Sigmoid colon (tissue), 7 donors: ENCODE results near the gene WDR93. TPM values are rescaled to one million over a fixed set of nuclear protein-coding genes. Genes with fewer than 3 reads are reported as not detected.

Source experiments
- DNase-seq: peaks from one replicate; pipeline ENCODE4 v3.0.0-alpha.2; 2019
- H3K27ac ChIP-seq, 4 donors: fragments of 200-600 bp; sonication (generic); one replicate each; pipeline ENCODE4 v1.5.1; 2016 to 2019; ENCODE audit warnings: mild to moderate bottlenecking in 1 of 4
- H3K27me3 ChIP-seq, 3 donors: fragments of 200-600 bp; sonication (generic); one replicate each; pipeline ENCODE4 v1.5.1; 2019; ENCODE audit warnings: mild to moderate bottlenecking in 1 of 3
- H3K36me3 ChIP-seq, 4 donors: fragments of 200-600 bp; sonication (generic); one replicate each; pipeline ENCODE4 v1.5.1; 2016 to 2019
- H3K4me1 ChIP-seq, 4 donors: fragments of 200-600 bp; sonication (generic); one replicate each; pipeline ENCODE4 v1.5.1; 2017 to 2019
- H3K4me3 ChIP-seq, 4 donors: fragments of 200-600 bp; sonication (generic); one replicate each; pipeline ENCODE4 v1.5.1; 2017 to 2019; ENCODE audit warnings: mild to moderate bottlenecking in 2 of 4, moderate library complexity in 1 of 4
- H3K9me3 ChIP-seq, 4 donors: fragments of 200-600 bp in 3 of 4; sonication (generic) in 3 of 4; one replicate each; pipeline versions ENCODE4 v1.5.1 to v1.6.1; 2013 to 2019
- CTCF ChIP-seq, 4 experiments: fragments of 450-650 bp in 3 of 4; fragments of 200-600 bp in 1 of 4; IDR thresholded peaks; one replicate each; pipeline ENCODE4 v1.5.1; 2016 to 2019; ENCODE audit warnings: antibody characterized with exemption in 4 of 4, mild to moderate bottlenecking in 3 of 4, moderate library complexity in 2 of 4
- EP300 ChIP-seq, 4 donors: sonication (generic); formaldehyde crosslinking; IDR thresholded peaks; one replicate each; pipeline ENCODE4 v1.6.1; 2017; ENCODE audit warnings: antibody characterized with exemption in 4 of 4
- POLR2A ChIP-seq, 2 donors: fragments of 450-650 bp; IDR thresholded peaks; one replicate each; pipeline ENCODE4 v1.6.1; 2016; ENCODE audit warnings: antibody characterized with exemption in 2 of 2, mild to moderate bottlenecking in 2 of 2, moderate library complexity in 2 of 2
- POLR2AphosphoS5 ChIP-seq, 4 donors: sonication (generic); formaldehyde crosslinking; IDR thresholded peaks; one replicate each; pipeline ENCODE4 v1.6.1; 2017; ENCODE audit warnings: antibody characterized with exemption in 4 of 4
- WGBS, 2 donors: extraction: QIAGEN DNeasy Blood & Tissue Kit; methylation state at CpG; one replicate each; pipeline ENCODE4 v1.1.7; 2013; 5-methylcytosine and 5-hydroxymethylcytosine counted together
- intact Hi-C: fragments of 100-400 bp; cut with DNase I; formaldehyde crosslinking; loops from one replicate; pipeline ENCODE4 v1.15.1; 2023
- polyA plus RNA-seq, 3 donors: library from polyadenylated mRNA; stranded (reverse); fragments of 200-250 nt; gene quantifications; one replicate each; pipeline ENCODE4 v1.2.3, GENCODE V29; 2013
- total RNA-seq, 4 donors: library from RNA; depleted of rRNA; stranded (reverse); fragments of >200 nt; gene quantifications; one replicate each; pipeline ENCODE4 v1.1.0, GENCODE V29; 2016
- donor health status: healthy with polysubstance abuse.
- donor health status: Bipolar disorder and iron deficiency.
- donor health status: healthy.

Gene WDR93
- total and polyA plus RNA-seq, 7 donors, result 0.04 to 1.1 TPM; not detected in 5

GRCh38 chr15:89755701-89756100, 65.1 kb downstream of the WDR93 start:
- TF ChIP-seq EP300 (IDR thresholded peaks at IDR 0.05) (no peak), CTCF (IDR thresholded peaks at IDR 0.05) (no peak), POLR2AphosphoS5 (IDR thresholded peaks at IDR 0.05) (no peak), POLR2A (IDR thresholded peaks at IDR 0.05) (no peak)
- intact Hi-C loops, result no loop called here
- WGBS, 2 donors, result 93 to 94% methylated on average over 4 of the region's 4 CpGs
- no peaks in the 10 kb centered on the region for H3K36me3 ChIP-seq
- no peak overlapping the region for H3K4me3 ChIP-seq
- H3K27me3 ChIP-seq, result no peaks in the 10 kb centered on the region
- peaks cover 0 to 10% (median 7%) of the 10 kb centered on the region in 4 donors for H3K4me1 ChIP-seq
- no peak for DNase-seq
- no peak overlapping the region for H3K27ac ChIP-seq
- no peaks in the 10 kb centered on the region for H3K9me3 ChIP-seq

GRCh38 chr15:89756897-89757296, 66.3 kb downstream of the WDR93 start:
- 45 to 69% methylated on average over 7 of the region's 7 CpGs for WGBS, 2 donors
- Histone ChIP-seq H3K27me3 (no peaks in the 10 kb centered on the region), H3K36me3 (no peaks in the 10 kb centered on the region), H3K27ac (no peak overlapping the region), H3K9me3 (no peaks in the 10 kb centered on the region), H3K4me1 (peaks cover 0 to 14% (median 7%) of the 10 kb centered on the region in 4 donors), H3K4me3 (no peak overlapping the region)
- intact Hi-C loops, result no loop called here
- DNase-seq, result no peak
- TF ChIP-seq POLR2AphosphoS5 (IDR thresholded peaks at IDR 0.05) (no peak), POLR2A (IDR thresholded peaks at IDR 0.05) (no peak), CTCF (IDR thresholded peaks at IDR 0.05) (no peak), EP300 (IDR thresholded peaks at IDR 0.05) (no peak)

GRCh38 chr15:89758283-89758682, 67.7 kb downstream of the WDR93 start:
- no peak for TF ChIP-seq POLR2A (IDR thresholded peaks at IDR 0.05)
- no peak for TF ChIP-seq POLR2AphosphoS5 (IDR thresholded peaks at IDR 0.05)
- TF ChIP-seq CTCF (IDR thresholded peaks at IDR 0.05), result no peak
- TF ChIP-seq EP300 (IDR thresholded peaks at IDR 0.05), result no peak
- WGBS, 2 donors, result 91 to 93% methylated on average over 8 of the region's 8 CpGs
- Histone ChIP-seq H3K4me3 (no peak overlapping the region), H3K9me3 (no peaks in the 10 kb centered on the region), H3K27ac (no peak overlapping the region), H3K27me3 (no peaks in the 10 kb centered on the region), H3K4me1 (peaks cover 0 to 14% (median 7%) of the 10 kb centered on the region in 4 donors), H3K36me3 (no peaks in the 10 kb centered on the region)
- no peak for DNase-seq
- intact Hi-C loops, result no loop called here

- H3K36me3 ChIP-seq, result no peaks in the 10 kb centered on the region
- no peak overlapping the region for H3K27ac ChIP-seq
- no peak overlapping the region for H3K4me3 ChIP-seq
- intact Hi-C loops, result no loop called here
- H3K27me3 ChIP-seq, result no peaks in the 10 kb centered on the region
- WGBS, 2 donors, result 81 to 87% methylated on average over 8 of the region's 8 CpGs
- peaks cover 0 to 14% (median 7%) of the 10 kb centered on the region in 4 donors for H3K4me1 ChIP-seq
- TF ChIP-seq CTCF (IDR thresholded peaks at IDR 0.05) (no peak), POLR2AphosphoS5 (IDR thresholded peaks at IDR 0.05) (no peak), POLR2A (IDR thresholded peaks at IDR 0.05) (no peak), EP300 (IDR thresholded peaks at IDR 0.05) (no peak)
- H3K9me3 ChIP-seq, result no peaks in the 10 kb centered on the region
- DNase-seq, result no peak
Measured at GRCh38 chr15:89758981-89759380, 68.4 kb downstream of the WDR93 start.

GRCh38 chr15:89759835-89760234, 69.2 kb downstream of the WDR93 start:
- H3K4me3 ChIP-seq, result no peak overlapping the region
- intact Hi-C loops, result loop anchor here (2.0 to 10.0 kb wide), 3 partner anchors 75 to 312 kb away; no protein-coding TSS in a partner anchor
- DNase-seq, result no peak
- H3K36me3 ChIP-seq, result no peaks in the 10 kb centered on the region
- H3K27me3 ChIP-seq, result no peaks in the 10 kb centered on the region
- TF ChIP-seq POLR2A (IDR thresholded peaks at IDR 0.05), result no peak
- TF ChIP-seq CTCF (IDR thresholded peaks at IDR 0.05), result no peak
- no peak for TF ChIP-seq POLR2AphosphoS5 (IDR thresholded peaks at IDR 0.05)
- H3K9me3 ChIP-seq, result no peaks in the 10 kb centered on the region
- no peak overlapping the region for H3K27ac ChIP-seq
- WGBS, 2 donors, result 93 to 94% methylated on average over 3 of the region's 3 CpGs
- H3K4me1 ChIP-seq, result peaks cover 0 to 14% (median 7%) of the 10 kb centered on the region in 4 donors
